Fibroblast of the aortic adventitia (primary cell): ENCODE measurements around the gene COQ2. TPM values are rescaled to one million over a fixed set of nuclear protein-coding genes. Genes with fewer than 3 reads are reported as not detected.

Experiments
- DNase-seq: peaks from one replicate; pipeline ENCODE4 v3.0.0-alpha.2; 2010; ENCODE audit warnings: low read depth
- H3K4me3 ChIP-seq: 2 replicates; pipeline ENCODE4 v1.5.1; 2011; ENCODE audit warnings: low read depth, mild to moderate bottlenecking, control low read depth, low read length, moderate library complexity
- CTCF ChIP-seq: IDR thresholded peaks from 2 replicates; pipeline ENCODE4 v1.5.1; 2011; ENCODE audit warnings: mild to moderate bottlenecking, low read length, control low read depth, inconsistent platforms; ENCODE audit not compliant: insufficient read depth
- total RNA-seq: library from RNA; depleted of rRNA; stranded (reverse); fragments of >200 nt; gene quantifications from 2 replicates; pipeline ENCODE4 v1.2.3, GENCODE V29; 2012; ENCODE audit warnings: low replicate concordance

COQ2 gene
- total RNA-seq, 1 donor: 16.1 TPM

DNA sequence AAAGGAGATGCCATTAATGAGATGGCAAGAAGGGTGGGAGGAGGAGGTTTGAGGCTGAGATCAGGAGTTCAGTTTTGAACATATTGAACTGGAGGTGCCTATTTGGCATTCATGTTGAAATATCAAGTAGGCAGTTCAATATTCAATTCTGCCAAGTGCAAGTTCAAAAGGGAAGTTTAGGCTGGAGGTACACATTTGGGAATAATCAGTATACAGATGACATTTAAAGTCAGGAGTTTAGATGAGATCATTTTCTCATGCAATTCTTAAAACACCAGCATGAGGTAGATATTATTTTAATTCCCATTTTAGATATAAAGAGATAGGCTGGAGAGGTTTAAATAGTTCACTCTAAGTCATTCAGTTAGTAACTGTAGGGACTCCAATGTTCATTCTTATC is 26.1 kb downstream of the COQ2 start:
- peak; percentile 35 for DNase-seq
- no peak for TF ChIP-seq CTCF
- H3K4me3 ChIP-seq: no peak overlapping the region

- no peak for DNase-seq
- no peak for TF ChIP-seq CTCF
These were observed 26.8 kb downstream of the COQ2 start for GRCh38 chr4:83257811-83258210.

DNA sequence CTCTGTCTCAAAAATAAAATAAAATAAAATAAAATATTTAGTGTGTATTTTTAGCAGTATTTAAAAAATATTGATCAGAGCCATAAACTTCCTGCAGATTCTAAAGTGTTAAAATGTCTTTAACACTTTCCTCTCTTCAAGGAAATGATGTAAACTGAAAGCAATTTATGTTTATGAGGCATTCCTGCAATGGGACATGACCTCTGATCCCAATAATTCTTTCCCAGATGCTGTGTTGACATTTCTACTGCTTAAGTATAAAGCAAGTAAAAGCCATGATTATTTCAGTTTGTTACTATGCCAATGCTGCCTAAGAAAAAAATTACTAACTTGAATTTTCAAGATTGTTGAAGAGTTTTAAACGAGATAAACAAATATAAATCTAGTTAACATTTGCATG is 29.0 kb downstream of the COQ2 start:
- TF ChIP-seq CTCF: no peak

More at GRCh38 chr4:83257811-83258210, 26.8 kb downstream of the COQ2 start:
- no peak overlapping the region for H3K4me3 ChIP-seq

DNA sequence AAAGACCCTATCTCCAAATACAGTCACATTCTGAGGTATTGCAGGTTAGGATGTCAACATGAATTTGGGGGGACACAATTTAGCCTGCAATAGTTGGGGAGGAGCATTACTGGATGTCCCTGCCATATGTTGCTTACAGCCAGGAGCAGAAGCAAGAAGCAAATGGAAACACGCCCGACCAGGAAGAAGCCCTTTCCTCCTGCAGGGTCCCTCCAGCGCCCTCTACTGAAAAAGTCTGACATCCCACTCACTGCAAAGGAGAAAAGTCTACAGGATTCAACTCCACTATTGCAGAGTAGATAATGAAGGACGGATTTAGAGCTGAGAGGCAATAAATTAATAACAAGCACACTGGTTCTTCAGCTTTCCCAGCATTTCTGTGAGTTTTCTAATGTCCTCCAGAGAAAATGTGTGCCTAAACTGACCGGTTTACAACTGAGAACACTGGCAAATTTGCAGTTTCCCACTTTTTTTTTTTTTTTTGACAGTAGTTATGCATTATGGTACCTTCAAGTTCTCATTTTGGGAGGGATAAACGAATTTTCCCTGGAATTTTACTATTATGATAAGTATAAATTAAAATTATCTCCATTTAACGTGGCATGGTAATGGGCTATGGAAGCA is 31.7 kb downstream of the COQ2 start:
- DNase-seq: peak; percentile 38

More for the DNA sequence above, 29.0 kb downstream of the COQ2 start:
- no peak overlapping the region for H3K4me3 ChIP-seq
- peak; percentile 64 for DNase-seq

GRCh38 chr4:83251447-83251830 is 33.2 kb downstream of the COQ2 start:
- DNase-seq: no peak
- TF ChIP-seq CTCF: no peak
- no peak overlapping the region for H3K4me3 ChIP-seq

More for the DNA sequence above, 31.7 kb downstream of the COQ2 start:
- peak; percentile 52 for TF ChIP-seq CTCF
- no peak overlapping the region for H3K4me3 ChIP-seq

- DNase-seq: no peak
- TF ChIP-seq CTCF: no peak
- H3K4me3 ChIP-seq: no peak overlapping the region
These were observed 33.7 kb downstream of the COQ2 start for GRCh38 chr4:83250687-83251446.
